GM18526 (cell line): Measurements from ENCODE around the gene MMP25.

Experiments used
- POLR2A ChIP-seq: IDR thresholded peaks from 3 replicates; pipeline ENCODE4 v1.6.1; 2011; ENCODE audit not compliant: insufficient read length; ENCODE audit errors: extremely low read depth

MMP25 gene

DNA sequence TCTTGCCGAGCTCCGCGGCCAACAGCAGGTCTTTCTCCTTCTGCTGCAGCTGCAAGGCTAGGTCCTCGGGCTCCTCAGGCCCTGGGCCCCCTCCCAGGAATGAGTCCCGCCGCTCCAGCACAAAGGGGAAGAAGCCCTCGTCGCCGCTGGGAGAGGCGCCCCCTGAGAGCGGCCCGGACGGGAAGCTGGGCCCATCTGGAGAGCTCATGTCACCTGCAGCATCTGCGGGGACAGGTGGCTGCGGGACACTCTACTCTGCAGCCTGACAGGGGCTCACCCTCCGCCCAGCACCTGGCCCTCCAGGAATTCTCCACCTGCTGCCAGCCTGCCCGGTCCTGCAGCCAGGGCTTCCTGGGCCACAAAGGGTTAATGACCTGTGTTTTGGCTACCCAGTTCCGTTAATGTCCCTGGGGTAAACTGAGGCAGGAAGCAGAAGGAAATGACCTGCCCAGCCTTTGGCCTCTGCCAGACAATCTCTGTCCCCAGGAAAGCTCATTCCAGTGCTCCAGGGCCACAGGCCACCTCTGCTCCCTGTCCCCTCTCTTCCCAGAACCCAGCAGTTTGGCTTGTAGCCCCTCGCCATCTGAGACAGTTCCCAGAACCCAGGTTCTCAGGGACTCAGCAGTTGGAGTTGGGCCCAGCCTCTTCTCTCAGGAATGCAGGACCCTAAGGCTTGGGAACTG lies 10.9 kb upstream of the MMP25 start:
- TF ChIP-seq POLR2A = no peak

DNA sequence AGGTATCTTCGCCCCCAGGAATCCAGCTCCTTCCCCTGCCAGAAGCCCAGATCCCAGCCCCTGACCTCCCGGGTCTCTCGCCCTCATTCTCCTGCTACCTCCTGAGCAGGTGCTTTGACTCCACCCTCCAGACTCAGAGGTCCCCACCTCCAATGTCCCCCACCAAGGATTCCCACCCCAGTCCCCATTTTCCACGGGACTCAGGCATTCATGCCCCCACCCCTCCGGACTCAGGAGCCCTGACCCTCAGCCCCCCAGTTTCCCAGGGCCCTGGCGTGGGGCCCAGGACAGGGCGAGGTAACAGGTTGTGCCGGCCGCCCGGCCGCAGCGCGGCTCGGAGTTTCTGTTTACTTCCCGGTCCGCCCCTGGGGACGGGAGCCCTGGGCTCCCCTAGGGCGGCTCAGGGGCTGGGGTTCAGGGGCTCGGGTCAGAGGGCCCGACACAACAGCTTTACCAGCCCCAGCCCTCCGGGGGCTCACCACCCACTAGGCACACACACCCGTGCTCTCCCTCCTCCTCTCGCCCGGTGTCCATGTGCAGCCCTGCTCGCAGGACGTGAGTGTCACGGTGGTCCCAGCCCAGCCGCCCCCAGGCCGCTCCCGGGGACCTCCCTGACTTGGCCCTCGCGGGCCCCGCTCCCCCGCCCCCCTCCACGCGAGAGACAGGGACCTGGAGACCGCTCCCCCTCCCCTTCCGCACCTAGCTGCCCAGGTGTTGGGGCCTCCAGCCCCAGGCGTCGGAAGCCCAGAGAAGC lies 10.2 kb upstream of the MMP25 start:
- TF ChIP-seq POLR2A = no peak

DNA sequence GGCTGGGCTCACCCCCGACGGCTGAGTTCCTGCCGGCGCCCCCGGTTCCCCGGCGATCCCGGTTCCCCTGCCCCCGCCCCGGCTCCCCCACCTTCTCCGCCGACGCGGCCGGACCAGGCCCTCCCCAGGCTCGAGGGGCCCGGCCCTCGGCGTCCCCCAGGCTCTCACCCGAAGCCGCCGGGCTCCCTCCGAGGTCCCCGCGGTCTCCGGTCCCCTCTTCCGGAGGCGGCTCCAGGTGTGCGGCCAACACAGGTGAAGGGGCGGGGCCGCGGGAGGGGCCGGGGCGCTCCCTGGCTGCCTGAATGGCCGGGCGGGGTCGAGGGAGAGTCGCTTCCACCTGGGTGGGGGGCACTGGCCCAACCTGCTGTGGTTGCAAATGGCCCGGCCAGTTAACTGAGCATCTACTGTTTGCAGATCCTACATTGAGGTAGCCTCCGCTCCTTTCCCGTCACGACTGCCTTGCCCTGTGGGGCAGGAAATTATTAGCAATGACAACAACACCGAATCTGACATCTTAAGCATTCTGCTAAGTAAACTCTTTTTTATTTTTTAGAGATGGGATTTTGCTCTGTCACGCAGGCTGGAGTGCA lies 9.5 kb upstream of the MMP25 start, which contains the start of gene BICDL2:
Gene BICDL2, minus strand, starts transcription at position 219 of the 590 bp plus-strand sequence. CDS start 1,448 bp downstream, outside the sequence.
- no peak for TF ChIP-seq POLR2A

DNA sequence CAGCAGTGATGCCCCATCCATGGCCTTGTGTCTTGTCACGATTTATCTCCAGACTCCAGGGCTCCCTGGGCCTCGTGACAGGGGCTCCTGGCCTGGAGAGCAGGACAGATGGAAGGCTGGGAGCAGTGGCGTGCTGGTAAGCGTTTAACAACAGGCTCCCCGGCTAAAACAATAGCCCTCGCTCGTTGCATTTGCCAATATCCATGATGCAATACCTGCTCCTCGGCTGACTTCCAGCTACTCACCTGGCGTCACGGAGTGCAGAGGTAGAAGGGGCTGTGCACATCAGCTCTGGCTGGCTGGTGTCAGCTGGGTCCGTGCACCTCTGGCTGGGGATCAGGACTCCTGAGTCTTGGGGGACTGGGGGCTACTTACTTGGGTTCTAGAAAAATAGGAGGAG lies 8.1 kb upstream of the MMP25 start:
- TF ChIP-seq POLR2A = no peak

DNA sequence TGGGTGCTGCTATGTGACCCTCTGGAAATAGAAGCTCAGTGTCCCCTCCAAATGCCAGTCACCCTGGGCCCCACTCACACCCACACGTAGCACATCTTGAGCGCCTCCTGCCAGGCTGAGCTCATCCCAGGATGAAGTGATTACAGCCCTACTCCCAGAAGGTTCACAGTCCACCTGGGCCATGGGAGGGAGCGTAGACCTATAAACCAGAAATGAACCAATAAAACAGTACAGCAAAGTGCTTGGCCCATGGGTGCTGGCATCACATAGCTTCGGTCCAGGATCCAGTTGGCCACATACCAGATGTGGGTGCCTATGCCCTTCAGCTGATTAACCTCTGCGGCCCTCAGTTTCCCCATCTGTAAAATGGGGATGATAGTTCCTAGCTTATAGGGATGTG lies 7.5 kb upstream of the MMP25 start:
- TF ChIP-seq POLR2A = no peak

DNA sequence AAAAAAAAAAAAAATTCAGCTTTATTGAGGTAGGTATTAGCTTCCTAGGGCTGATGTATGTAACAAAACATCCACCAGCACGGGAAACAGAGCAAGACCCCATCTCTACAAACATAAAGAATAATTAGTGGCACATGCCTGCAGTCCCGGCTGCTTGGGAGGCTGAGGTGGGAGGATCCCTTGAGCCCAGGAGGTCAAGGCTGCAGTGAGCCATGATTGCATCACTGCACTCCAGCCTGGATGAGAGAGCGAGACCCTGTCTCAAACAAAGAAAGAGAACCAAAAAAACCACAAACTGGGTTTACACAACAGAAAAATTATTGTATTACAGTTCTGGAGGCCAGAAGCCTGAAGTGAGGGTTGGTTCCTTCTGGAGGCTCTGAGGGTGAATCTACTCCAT lies 4.0 kb upstream of the MMP25 start:
- no peak for TF ChIP-seq POLR2A

DNA sequence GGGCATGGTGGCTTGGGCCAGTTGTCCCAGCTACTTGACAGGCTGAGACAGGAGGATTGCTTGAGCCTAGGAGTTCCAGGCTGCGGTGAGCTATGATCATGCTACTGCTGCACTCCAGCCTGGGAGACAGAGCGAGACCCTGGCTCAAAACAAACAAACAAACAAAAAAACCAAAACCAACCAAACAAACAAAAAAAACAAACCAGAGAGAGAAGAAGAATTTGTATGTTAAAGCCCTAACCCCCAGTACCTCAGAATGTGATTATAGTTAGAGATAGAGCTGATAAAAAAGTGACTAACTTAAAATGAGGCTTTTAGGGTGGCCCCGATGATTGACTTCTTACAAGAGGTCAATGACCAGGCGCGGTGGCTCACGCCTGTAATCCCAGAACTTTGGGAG lies 1.7 kb upstream of the MMP25 start:
- no peak for TF ChIP-seq POLR2A

DNA sequence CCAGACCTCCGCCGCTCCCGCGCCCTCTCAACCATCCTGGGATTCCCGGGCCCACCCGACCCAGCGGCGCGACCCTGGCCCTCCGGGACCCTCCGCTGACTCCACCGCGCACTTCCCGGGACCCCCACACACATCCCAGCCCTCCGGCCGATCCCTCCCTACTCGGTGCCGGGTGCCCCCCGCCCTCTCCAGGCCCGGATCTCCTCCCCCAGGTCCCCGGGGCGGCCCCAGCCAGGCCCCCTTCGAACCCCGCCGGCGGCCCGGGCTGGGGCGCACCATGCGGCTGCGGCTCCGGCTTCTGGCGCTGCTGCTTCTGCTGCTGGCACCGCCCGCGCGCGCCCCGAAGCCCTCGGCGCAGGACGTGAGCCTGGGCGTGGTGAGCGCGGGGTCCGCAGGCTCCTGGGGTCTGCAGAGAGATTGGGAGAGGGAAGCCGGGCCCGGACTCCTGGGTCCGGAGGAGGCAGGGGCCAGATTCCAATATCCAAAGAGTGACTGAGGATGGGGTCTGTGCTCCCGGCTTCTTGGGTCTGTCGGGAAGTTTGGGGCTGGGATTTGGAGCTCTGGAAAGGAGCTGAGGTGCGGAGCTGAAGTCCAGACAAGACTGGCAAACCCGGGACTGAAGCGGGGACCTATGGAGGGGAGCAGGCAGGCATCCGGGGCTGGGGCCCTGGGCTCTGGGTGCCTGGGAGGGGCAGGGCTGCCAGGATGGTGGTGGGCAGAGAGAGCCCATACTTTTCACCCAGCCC lies 453 bp downstream of the MMP25 start:
- TF ChIP-seq POLR2A = no peak

DNA sequence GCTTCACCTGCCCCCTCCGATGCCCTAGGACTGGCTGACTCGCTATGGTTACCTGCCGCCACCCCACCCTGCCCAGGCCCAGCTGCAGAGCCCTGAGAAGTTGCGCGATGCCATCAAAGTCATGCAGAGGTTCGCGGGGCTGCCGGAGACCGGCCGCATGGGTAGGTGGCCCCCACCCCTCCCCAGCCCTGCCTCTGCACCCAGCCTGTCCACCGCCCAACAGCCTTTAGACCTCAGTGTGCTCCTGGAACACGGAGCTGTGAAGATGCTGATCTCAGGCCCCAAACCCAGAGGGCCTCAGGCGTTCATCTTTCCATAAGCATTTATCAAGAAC lies 993 bp downstream of the MMP25 start:
- no peak for TF ChIP-seq POLR2A

DNA sequence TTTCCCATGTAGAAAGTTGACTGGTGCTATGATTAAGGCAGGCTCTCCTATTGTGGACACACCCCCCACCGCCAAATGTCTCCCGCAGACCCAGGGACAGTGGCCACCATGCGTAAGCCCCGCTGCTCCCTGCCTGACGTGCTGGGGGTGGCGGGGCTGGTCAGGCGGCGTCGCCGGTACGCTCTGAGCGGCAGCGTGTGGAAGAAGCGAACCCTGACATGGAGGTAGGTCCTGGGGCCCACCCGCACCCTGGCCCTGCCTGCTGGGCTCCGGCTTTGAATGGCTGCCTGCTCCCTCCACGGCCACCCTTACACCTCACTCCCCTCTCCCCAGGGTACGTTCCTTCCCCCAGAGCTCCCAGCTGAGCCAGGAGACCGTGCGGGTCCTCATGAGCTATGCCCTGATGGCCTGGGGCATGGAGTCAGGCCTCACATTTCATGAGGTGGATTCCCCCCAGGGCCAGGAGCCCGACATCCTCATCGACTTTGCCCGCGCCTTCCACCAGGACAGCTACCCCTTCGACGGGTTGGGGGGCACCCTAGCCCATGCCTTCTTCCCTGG lies 3.6 kb downstream of the MMP25 start:
- TF ChIP-seq POLR2A = no peak

DNA sequence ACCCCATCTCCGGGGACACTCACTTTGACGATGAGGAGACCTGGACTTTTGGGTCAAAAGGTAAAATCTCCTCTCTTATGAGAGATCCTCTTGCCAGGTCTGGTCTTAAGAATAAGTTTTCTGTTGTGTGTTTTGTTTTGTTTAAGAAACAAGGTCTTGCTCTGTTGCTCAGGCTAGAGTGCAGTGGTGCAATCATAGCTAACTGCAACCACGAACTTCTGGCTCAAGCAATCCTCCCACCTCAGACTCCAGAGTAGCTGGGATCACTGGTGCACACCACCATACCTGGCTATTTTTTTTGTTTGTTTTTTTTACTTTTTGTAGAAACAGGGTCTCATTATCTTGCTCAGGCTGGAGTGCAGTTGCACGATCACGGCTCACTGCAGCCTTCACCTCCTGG lies 4.1 kb downstream of the MMP25 start:
- no peak for TF ChIP-seq POLR2A

DNA sequence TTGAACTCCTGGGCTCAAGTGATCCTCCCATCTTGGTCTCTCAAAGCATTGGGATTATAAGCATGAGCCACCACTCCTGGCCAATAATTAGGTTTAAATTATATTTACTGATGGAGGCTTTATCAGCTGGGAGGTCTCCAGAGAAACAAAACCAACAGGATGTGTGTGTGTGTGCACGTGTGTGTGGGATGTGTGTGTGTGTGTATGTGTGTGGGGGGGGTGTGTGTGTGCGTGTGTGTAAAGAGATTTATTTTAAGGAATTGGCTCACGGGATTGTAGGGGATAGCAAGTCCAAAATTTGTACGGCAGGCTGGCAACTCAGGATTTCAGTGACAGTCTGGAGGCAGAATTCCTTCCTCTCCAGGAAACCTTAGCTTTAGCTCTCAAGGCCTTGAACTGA lies 4.6 kb downstream of the MMP25 start:
- no peak for TF ChIP-seq POLR2A

DNA sequence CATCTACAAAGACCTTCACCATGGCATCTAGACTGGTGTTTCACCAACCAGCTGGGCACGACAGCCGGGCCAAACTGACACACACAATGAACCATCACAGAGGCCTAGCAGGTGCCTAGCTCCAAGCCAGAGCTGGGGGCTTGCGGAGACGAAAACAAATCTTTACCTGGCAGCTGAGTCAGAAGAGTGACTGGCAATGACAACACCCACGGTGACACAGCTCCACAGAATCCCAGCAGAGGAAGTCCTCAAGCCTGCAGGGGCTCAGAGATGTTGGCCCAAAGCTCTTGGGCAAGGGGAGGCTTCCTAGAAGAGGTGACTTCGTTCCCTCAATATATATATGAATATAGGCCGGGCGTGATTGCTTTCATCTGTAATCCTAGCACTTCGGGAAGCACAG lies 5.1 kb downstream of the MMP25 start:
- no peak for TF ChIP-seq POLR2A

DNA sequence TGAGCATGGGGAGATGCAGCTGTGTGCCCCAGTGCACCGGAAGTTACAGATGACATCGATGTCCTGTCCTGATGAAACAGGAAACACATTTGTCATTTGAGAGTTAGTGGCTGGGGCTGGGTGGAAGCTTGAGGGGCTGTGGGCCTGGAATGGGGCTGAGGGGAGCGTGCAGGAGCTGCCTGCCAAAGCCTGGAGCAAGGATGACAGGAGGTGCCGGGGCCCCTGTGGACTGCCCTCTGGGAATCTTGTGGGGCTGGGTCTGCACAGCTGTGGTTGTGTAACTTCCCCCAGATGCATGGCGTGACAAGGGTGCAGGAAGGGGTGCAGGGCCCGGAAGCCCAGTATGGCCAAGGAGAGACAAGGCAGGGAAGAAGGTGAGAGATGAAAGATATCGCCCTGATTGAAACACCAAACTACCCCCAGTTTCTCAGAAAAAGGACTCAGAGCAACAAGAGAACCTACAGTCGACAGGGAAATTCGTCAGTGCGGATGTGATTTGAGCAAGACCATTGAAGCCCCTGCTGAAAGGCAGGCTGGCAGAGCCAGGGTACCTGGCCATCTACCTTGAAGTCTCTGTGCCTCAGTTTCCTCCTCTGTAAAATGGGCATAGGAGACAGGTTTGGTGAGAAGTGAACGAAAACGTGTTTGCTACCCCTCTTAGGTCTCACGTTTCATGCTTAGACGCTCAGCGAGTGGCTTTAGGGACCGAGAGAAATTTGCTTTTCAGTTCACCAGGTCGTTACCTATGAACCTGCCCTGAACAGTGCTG lies 8.8 kb downstream of the MMP25 start:
- no peak for TF ChIP-seq POLR2A
